ENCODE results near the gene CENPE. TPM values are rescaled to one million over a fixed set of nuclear protein-coding genes. Genes with fewer than 3 reads are reported as not detected.

Gene CENPE
- total and polyA plus RNA-seq, 8 donors, result 2.5 to 34.4 (median 12.0) TPM

DNA sequence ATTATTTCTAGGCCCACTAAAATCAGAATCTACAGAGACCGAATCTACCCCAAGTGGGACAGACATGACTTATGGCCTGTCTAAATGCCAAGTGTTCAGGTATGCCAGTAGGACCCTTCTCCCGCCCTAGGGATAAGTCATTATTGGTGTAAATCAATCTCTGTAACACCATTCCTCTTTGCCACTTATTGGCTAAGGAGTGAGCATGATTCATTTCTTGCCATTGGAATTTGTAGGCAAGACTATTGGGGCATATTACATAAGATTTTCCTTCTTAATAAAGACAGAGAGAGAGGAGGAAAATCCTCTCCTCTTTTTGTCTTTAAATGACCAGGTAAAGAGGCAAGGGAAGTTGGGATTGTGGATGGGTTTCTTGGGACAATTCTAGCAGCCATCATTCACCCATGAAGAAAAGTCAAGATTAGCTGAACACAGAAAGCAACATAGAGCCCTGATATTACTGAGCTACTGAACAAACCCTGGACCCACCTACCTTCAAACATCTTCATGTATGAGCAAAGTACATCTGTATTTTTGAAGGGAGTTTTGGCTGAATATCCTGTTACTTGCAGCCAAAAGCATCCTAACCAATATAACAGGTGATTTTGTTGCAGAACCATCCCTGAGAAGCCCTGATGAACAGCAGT lies 124.2 kb downstream of the CENPE start:
- H3K4me3 ChIP-seq, result no peak overlapping the region
- peaks cover 4 to 27% of the 10 kb centered on the region in 2 donors for H3K4me1 ChIP-seq
- DNase-seq (no peak), ATAC-seq (no peak)
- H3K36me3 ChIP-seq, result no peaks in the 10 kb centered on the region
- TF ChIP-seq, protein P1, sequence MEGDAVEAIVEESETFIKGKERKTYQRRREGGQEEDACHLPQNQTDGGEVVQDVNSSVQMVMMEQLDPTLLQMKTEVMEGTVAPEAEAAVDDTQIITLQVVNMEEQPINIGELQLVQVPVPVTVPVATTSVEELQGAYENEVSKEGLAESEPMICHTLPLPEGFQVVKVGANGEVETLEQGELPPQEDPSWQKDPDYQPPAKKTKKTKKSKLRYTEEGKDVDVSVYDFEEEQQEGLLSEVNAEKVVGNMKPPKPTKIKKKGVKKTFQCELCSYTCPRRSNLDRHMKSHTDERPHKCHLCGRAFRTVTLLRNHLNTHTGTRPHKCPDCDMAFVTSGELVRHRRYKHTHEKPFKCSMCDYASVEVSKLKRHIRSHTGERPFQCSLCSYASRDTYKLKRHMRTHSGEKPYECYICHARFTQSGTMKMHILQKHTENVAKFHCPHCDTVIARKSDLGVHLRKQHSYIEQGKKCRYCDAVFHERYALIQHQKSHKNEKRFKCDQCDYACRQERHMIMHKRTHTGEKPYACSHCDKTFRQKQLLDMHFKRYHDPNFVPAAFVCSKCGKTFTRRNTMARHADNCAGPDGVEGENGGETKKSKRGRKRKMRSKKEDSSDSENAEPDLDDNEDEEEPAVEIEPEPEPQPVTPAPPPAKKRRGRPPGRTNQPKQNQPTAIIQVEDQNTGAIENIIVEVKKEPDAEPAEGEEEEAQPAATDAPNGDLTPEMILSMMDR (IDR thresholded peaks at IDR 0.05), result no peak
- H3K9me3 ChIP-seq, result no peaks in the 10 kb centered on the region
- peaks cover 0 to 14% of the 10 kb centered on the region in 2 donors for H3K27me3 ChIP-seq
- intact Hi-C loops (cut with DNase I), result no loop called here
- no peak overlapping the region for H3K27ac ChIP-seq

DNA sequence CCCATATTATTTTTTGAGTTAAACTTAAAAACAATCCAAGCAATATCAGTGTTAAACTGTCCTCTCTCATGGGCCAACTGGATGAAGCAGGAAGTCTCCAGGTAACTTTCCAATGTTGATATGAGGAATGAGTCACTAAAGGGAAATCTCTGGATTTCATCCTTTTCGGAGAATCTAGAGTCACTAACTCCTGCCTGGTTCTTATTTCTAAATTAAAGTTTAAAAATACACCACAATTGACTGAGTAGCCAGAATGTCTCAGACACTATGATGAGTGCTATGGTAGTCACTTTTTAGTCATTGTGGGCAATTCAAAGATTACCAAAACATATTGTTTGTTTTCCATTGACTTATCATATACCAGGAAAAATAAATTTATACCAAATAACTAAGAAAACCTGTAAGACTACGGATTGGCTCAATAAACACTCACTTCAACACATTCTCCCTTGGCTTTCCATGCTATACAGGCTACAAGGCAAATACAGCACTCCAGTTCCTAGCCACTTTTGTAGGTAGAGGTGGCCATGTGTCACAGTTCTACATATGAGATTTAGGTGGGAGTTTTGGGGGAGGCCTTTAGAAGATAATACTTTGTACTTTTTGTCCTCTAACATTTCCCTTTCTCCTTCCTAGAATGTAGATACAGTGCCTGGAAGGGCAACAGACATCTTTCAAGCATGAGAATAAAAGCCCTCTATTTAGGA lies 130.1 kb downstream of the CENPE start:
- Histone ChIP-seq H3K36me3 (no peaks in the 10 kb centered on the region), H3K27me3 (no peaks in the 10 kb centered on the region), H3K4me1 (no peaks in the 10 kb centered on the region), H3K4me3 (no peak overlapping the region), H3K27ac (no peak overlapping the region), H3K9me3 (no peaks in the 10 kb centered on the region)
- DNase-seq (no peak), ATAC-seq (no peak)
- TF ChIP-seq, protein P1 (IDR thresholded peaks at IDR 0.05), result no peak
- intact Hi-C loops (cut with DNase I), result no loop called here

DNA sequence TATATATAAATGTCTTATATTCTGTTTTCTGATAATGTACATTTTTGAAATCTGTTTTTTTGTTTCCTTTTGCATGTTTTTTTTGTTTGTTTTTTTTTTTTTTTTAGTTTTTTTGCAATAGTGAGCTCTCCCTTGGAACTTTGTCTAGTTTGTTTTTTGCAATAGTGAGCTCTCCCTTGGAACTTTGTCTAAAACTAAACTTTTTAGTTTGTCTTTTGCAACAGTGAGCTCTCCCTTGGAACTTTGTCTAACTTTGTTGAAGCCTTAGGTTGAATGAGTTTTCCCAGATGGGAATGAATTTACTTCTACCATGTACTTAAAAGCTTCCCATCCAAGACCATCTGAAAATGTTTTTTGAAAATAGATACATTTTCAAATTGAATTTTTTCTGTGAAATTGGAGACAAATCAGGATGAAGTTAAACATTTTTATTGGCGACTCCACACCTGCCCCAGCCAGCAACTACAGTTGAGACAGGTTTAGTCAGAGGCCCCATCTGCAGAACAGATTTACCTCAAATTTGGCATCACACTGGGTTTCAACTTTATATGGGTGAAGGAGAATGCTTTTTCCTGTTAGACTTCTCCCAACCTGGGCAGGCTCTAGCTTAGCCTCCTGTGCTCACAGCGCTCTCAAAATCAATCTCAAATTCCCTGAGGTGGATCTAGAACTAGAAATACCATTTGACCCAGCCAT lies 137.5 kb downstream of the CENPE start:
- no peak for DNase-seq
- ATAC-seq, result no peak
- Histone ChIP-seq H3K4me1 (no peaks in the 10 kb centered on the region), H3K4me3 (no peak overlapping the region), H3K9me3 (no peaks in the 10 kb centered on the region), H3K27me3 (no peaks in the 10 kb centered on the region), H3K27ac (no peak overlapping the region), H3K36me3 (no peaks in the 10 kb centered on the region)
- intact Hi-C loops (cut with DNase I), result no loop called here
- TF ChIP-seq, protein P1 (IDR thresholded peaks at IDR 0.05), result no peak

Other genes starting within 250 kb of the CENPE start
- under 1 TPM; 0.52 to 0.71 TPM for gene SLC9B1, start 178.6 kb downstream of the CENPE start, total RNA-seq
- 1 to 10 TPM; 2.7 to 4.7 (median 3.7) TPM for gene SLC9B1, start 178.6 kb downstream of the CENPE start, polyA plus RNA-seq (ENCODE audit: insufficient read length in 6 of 6)
- gene SLC9B2, start 121.6 kb downstream of the CENPE start, total RNA-seq, result 1 to 10 TPM; 8.5 to 9.6 TPM
- gene SLC9B2, start 121.6 kb downstream of the CENPE start, polyA plus RNA-seq (ENCODE audit: insufficient read length in 6 of 6), result 10 to 100 TPM in 1 of 6 donors, 1 to 10 TPM in 5; 6.6 to 10.8 (median 9.0) TPM
- 10 to 100 TPM; 27.2 to 64.2 TPM for gene BDH2, start 98.5 kb downstream of the CENPE start, total RNA-seq
- 100 to 1,000 TPM in 5 of 6 donors, 10 to 100 TPM in 1; 95.9 to 138 (median 121) TPM for gene BDH2, start 98.5 kb downstream of the CENPE start, polyA plus RNA-seq (ENCODE audit: insufficient read length in 6 of 6)